Brain microvascular endothelial cell (primary cell): Measurements from ENCODE around the gene GALNT3.

Source experiments
- DNase-seq: peaks from one replicate; pipeline ENCODE4 v3.0.0-alpha.2; 2020
- H3K27ac ChIP-seq: fragments of 250-450 bp; sonication (Bioruptor Pico); 2 replicates; pipeline ENCODE4 v1.5.1; 2020; ENCODE audit warnings: mild to moderate bottlenecking, moderate library complexity
- H3K27me3 ChIP-seq: fragments of 250-450 bp; sonication (Bioruptor Pico); replicated peaks from 2 replicates; pipeline ENCODE4 v1.5.1; 2020; ENCODE audit warnings: mild to moderate bottlenecking
- H3K36me3 ChIP-seq: fragments of 250-450 bp; sonication (Bioruptor Pico); replicated peaks from 2 replicates; pipeline ENCODE4 v1.5.1; 2020; ENCODE audit warnings: mild to moderate bottlenecking
- H3K4me3 ChIP-seq: 2 replicates; pipeline ENCODE4 v1.5.1; 2011; ENCODE audit warnings: low read depth, mild to moderate bottlenecking, control low read depth, low read length, moderate library complexity
- CTCF ChIP-seq: IDR thresholded peaks from 2 replicates; pipeline ENCODE4 v1.5.1; 2011; ENCODE audit warnings: low read depth, mild to moderate bottlenecking, moderate library complexity, low read length, control low read depth, inconsistent platforms; ENCODE audit errors: missing control alignments
- in situ Hi-C: cut with HindIII; loops from 2 replicates; pipeline ENCODE4 v1.10.0; 2017; ENCODE audit warnings: low sequenced_read_pairs, low pct_ligation_motif_present

Gene GALNT3

GRCh38 chr2:165793779-165794535 lies at the start of gene GALNT3:
Gene GALNT3 (minus strand): TSS chr2:165794247. CDS start chr2:165770700, 23,547 bp downstream.
- in situ Hi-C loops, result no loop called here
- H3K4me3 ChIP-seq, result peak within 1 kb of the TSS; percentile 62
- H3K36me3 ChIP-seq, result no peaks in the 10 kb centered on the region
- peak within 1 kb of the TSS; percentile 22 for H3K27ac ChIP-seq
- TF ChIP-seq CTCF, result no peak
- no peak for DNase-seq
- H3K27me3 ChIP-seq, result no peaks in the 10 kb centered on the region

GRCh38 chr2:165843351-165843750 lies 49.3 kb upstream of the GALNT3 start:
- Histone ChIP-seq H3K27ac (no peak overlapping the region), H3K36me3 (no peaks in the 10 kb centered on the region), H3K27me3 (no peaks in the 10 kb centered on the region), H3K4me3 (no peak overlapping the region)
- no peak for DNase-seq
- in situ Hi-C loops, result no loop called here
- TF ChIP-seq CTCF, result no peak

- Histone ChIP-seq H3K4me3 (no peak overlapping the region), H3K36me3 (no peaks in the 10 kb centered on the region), H3K27ac (no peak overlapping the region), H3K27me3 (no peaks in the 10 kb centered on the region)
- DNase-seq, result no peak
- in situ Hi-C loops, result no loop called here
- TF ChIP-seq CTCF, result no peak
Measured at GRCh38 chr2:165840333-165840958, 46.4 kb upstream of the GALNT3 start.

GRCh38 chr2:165839610-165840009 lies 45.6 kb upstream of the GALNT3 start:
- peak; percentile 37 for TF ChIP-seq CTCF
- Histone ChIP-seq H3K36me3 (no peaks in the 10 kb centered on the region), H3K27me3 (no peaks in the 10 kb centered on the region), H3K27ac (no peak overlapping the region), H3K4me3 (no peak overlapping the region)
- peak; percentile 74 for DNase-seq
- in situ Hi-C loops, result no loop called here

GRCh38 chr2:165837122-165837521 lies 43.1 kb upstream of the GALNT3 start:
- peak; percentile 75 for DNase-seq
- H3K27me3 ChIP-seq, result no peaks in the 10 kb centered on the region
- no peak overlapping the region for H3K4me3 ChIP-seq
- H3K27ac ChIP-seq, result no peak overlapping the region
- no peak for TF ChIP-seq CTCF
- in situ Hi-C loops, result no loop called here
- no peaks in the 10 kb centered on the region for H3K36me3 ChIP-seq
